GM21381 (cell line): ENCODE data around the gene TMPRSS3.
"Not testable (repeated sequence)": the region's sequence is repeated elsewhere in the genome, so short reads cannot be mapped to it uniquely, and the experiment has no call there.

ENCODE experiments used
- ATAC-seq: cut with Tn5 transposase; IDR thresholded peaks from one replicate; pipeline ENCODE4 v1.9.1; 2021; ENCODE audit warnings: mild to moderate bottlenecking, moderate library complexity; ENCODE audit not compliant: unreplicated experiment

TMPRSS3 gene

GRCh38 chr21:42409366-42409765 is 13.5 kb upstream of the TMPRSS3 start:
- no peak for ATAC-seq

- not testable (repeated sequence) for ATAC-seq
Measured at GRCh38 chr21:42408718-42409117, 12.9 kb upstream of the TMPRSS3 start.

DNA sequence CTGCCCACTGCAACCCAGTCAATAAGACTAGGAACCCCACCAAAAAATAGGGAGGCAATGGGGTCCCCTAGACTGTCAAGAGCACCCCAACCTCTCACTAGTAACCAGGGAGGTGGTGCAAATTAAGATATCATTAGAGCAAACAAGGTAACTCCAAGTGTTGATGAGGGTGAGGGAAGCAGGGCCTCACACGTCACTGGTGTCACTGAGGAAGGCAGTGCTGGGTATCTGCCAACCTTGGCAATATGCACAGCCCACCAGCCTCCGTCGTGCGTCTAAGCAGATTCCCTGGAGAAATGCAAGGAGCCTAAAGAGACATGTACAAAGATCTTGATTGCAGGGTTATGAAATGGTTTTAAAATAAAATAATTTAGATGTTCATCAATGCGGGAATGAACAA is 11.6 kb upstream of the TMPRSS3 start:
- ATAC-seq = no peak

- ATAC-seq = no peak
Measured at GRCh38 chr21:42406866-42407265, 11.0 kb upstream of the TMPRSS3 start.

- ATAC-seq = no peak
Measured at GRCh38 chr21:42406201-42406621, 10.4 kb upstream of the TMPRSS3 start.

DNA sequence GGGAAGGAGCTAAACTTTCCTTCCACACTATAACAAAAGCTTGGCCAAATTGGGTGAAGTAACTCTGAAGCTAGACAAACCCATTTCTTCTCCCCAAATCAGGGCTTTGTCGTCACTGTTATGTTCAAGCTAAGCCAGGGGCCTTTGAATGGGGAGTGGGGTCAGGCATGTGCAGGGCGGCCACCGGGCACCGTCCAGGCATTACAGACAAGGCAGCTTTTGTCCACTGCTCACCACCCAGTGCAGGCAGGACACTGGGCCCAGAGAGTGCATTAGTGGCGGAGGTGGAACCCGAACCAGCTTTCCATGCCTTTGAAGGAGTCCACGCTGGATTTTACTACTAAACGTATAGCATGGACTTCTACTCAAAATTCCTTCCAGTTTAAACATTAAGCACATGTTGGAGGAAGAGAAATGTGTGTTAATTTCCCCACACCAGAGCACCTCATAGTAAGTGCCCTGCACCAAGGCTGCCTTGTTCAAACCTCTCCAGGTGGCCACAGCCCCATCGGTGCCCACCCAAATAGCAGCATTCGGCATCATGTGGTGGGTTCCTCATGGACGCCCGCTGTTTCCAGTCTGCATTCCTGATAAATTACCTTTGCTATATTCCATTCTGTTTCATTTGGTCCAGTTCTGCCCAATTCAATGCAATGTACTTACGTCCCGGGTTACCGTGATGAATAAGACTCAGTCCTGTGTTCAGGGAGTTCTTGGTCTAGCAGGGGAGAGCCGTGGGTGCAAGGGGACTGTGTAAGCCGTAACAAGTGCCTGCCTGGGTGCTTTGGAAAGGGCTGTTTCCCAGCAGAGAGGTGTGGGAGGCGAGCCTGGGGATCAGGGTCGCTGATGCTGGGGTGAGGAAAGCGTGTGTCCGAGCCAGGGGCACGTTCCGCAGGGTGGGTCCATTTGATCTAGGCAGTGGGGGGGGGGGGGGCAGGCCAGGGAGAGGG is 9.5 kb upstream of the TMPRSS3 start:
- no peak for ATAC-seq

DNA sequence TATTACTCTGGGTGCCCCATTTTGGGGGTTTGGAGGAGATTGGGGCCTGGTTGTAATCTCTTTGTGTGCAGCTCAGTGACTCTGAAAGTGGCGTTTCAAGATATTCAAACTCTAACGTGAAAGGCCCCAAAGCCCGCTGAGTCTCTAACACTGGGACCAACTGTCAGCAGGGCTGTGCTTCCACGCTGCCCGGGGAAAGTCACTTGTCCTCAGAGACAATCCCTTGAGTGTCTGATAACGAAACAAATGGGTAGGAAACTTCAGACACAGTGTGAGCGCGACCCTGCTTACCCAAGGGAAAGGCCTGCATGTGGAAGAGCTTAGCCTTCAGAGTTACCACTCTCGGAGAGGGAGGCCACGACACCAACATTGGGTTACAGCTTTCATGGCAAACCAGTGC is 8.7 kb upstream of the TMPRSS3 start:
- no peak for ATAC-seq

DNA sequence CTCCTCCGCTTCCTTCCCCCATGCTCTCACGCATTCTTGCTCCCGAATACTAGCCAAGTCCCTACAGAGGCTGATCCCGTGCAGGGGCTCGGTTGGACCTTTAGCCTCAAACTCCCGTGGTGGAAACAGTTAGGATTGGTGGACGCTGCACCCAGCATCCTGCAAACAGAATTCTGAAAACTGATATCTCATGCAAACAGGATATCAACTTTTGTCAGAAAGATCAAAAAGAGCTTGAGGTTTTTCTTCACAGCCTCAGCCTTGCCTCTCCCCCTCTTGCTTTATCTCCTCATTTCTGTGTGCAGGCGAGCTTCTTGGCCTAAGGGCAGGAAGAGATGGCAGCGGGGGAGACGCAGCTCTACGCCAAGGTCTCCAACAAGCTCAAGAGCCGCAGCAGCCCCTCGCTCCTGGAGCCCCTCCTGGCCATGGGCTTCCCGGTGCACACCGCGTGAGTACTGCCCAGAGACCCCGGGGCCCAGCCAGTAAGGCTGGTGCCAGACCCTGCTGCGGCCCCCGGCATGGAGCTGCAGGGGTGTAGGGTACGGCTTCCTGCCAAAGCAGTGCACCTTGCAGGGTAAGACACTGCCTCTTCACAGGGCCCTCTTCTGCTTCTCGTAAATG is 7.9 kb upstream of the TMPRSS3 start, which contains the start of gene UBASH3A:
TSS of gene UBASH3A (plus strand) at position 292 of the 621 bp plus-strand sequence. CDS start at position 336, 44 bp downstream.
- no peak for ATAC-seq

DNA sequence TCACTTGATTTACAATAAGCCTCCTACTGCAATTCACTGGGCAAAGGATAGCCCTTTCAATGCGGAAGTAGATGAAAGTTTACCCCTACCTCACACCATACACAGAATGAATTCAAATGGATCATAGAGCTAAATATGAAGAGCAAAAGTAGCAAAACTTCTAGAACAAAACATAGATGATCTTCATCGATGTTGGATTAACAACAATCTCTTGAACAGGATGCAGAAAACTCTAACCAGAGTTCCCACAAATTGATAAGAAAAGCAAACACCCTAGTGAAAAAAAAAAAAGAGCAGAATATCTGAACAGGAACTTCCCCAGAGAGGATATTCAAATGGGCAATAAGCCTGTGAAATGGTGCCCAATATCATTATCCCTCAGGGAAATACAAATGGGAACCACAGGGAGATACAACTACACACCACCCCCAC is 6.0 kb upstream of the TMPRSS3 start:
- ATAC-seq = no peak

- ATAC-seq = no peak
Measured at GRCh38 chr21:42401154-42401553, 5.3 kb upstream of the TMPRSS3 start.

DNA sequence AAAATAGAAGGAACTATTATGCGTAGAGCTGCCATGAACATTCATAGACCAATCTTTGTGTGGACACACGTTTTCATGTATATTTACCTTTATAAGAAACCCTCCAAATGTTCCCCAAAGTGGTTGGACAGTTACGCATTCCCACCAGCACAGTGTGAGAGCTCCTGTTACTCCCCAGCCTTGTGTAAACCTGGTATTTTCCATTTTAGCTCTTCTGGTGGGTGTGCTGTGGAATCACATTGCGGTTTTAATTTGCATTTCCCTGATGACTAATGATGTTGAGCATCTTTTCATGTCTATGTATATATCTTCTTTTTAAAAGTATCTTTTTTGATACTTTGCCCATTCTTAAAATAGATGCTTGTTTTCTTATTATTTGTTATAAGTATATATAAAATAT is 4.7 kb upstream of the TMPRSS3 start:
- ATAC-seq = no peak

DNA sequence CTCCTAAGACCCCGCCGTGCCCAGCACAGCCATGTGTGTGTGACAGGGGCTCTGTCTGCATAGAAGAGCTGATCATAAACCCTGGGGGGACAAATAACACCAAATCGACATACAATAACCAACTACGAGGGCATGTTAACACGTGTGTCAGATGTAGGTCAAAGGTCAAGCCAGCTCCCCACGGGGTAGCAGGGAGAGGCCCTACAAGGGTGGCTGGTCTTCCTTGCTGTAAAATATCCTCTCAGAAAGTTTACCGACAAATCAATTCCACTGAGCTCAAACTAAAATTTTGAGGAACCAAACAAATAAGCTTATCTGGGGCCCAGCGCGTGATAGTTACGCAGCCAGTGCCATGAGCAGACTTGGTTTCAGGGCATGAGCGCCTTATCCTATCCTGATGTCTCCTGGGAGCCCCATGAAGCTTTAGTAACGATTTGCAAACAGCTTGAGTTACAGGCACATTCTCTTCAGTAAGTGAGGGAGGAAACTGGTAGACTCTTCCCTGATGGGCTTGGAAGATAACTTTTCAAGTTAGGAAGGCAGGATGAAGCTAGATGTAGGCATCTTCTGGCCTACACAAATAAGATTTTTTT is 2.7 kb upstream of the TMPRSS3 start:
- ATAC-seq = no peak

DNA sequence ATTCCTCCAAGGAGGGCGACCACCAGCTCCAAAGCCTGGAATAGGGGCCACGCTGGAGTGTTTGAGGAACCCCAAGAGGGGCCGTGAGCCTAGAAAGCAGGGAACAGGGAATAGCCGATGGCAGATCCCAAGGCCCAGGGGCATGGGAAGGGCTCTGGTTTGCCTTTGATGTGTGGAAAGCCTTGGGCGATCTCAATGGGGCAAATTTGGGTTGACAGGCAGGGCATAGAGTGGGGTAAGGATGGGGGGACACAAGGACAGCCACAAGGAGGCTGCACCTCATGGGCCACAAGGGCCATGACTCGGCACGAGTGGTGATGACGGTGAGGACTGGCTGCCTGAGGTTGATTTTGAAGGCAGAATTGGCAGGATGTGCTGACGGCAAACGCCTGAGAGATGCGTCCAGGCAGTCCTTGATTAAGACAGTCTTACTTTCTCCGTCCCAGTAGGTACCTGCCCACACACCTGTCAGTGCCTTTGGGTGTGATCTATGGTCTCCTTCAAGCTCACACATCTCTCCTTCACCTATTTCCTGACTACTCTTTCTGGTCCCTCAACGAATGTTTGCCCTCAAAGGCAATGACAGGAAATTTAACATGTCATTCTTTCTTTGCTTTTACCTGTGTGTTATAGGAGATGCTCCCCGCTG is 2.0 kb upstream of the TMPRSS3 start:
- ATAC-seq = no peak

- ATAC-seq = no peak
Measured at GRCh38 chr21:42396799-42397745, 1.2 kb upstream of the TMPRSS3 start.

DNA sequence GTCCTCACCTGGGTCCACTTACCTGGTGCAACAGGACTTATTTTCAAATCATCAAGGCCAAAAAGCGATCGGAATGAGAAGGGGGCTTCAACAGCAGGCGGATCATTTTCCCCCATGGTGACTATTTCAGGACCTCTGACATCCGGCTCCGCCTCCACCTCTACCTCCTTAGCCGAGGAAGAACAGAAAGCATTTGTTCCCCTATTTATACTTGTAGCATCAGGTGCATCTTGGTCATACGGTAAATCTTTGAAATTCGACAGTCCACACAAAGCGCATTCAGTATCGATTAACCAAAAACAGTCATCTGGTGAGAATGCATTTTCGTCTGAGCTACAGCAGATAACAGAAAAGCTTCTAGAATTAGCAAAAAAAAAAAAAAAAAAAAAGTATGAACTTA is 550 bp downstream of the TMPRSS3 start:
- no peak for ATAC-seq

GRCh38 chr21:42393443-42393950 is 2.4 kb downstream of the TMPRSS3 start:
- ATAC-seq = no peak

GRCh38 chr21:42392731-42393442 is 3.0 kb downstream of the TMPRSS3 start:
- ATAC-seq = peak; percentile 74

- no peak for ATAC-seq
Measured at GRCh38 chr21:42391297-42391696, 4.6 kb downstream of the TMPRSS3 start.

- ATAC-seq = no peak
Measured at GRCh38 chr21:42390696-42391095, 5.2 kb downstream of the TMPRSS3 start.
